D341Med (cell line): Measurements from ENCODE around the gene TENM4.

Source experiments
- DNase-seq: peaks from one replicate; pipeline ENCODE4 v3.0.0; 2012; ENCODE audit warnings: low spot score

TENM4 gene

GRCh38 chr11:79119491-79120284 is 321.1 kb downstream of the TENM4 start:
- peak; percentile 45 for DNase-seq

GRCh38 chr11:79117488-79117887 is 323.3 kb downstream of the TENM4 start:
- no peak for DNase-seq

- no peak for DNase-seq
Observed at GRCh38 chr11:79116600-79116999, 324.2 kb downstream of the TENM4 start.

GRCh38 chr11:79113054-79113690 is 327.7 kb downstream of the TENM4 start:
- DNase-seq, result no peak

- DNase-seq, result no peak
Observed at GRCh38 chr11:79110796-79111195, 330.0 kb downstream of the TENM4 start.

- DNase-seq, result no peak
Observed at GRCh38 chr11:79110321-79110720, 330.5 kb downstream of the TENM4 start.

GRCh38 chr11:79108851-79109250 is 332.0 kb downstream of the TENM4 start:
- no peak for DNase-seq

GRCh38 chr11:79102840-79103239 is 338.0 kb downstream of the TENM4 start:
- DNase-seq, result no peak

- no peak for DNase-seq
Observed at GRCh38 chr11:79101656-79102055, 339.2 kb downstream of the TENM4 start.

- peak; percentile 58 for DNase-seq
Observed at GRCh38 chr11:79100093-79100910, 340.5 kb downstream of the TENM4 start.

- DNase-seq, result no peak
Observed at GRCh38 chr11:79098146-79098545, 342.7 kb downstream of the TENM4 start.

- no peak for DNase-seq
Observed at GRCh38 chr11:79097246-79097875, 343.5 kb downstream of the TENM4 start.

GRCh38 chr11:79095424-79095823 is 345.4 kb downstream of the TENM4 start:
- DNase-seq, result no peak

- DNase-seq, result no peak
Observed at GRCh38 chr11:79094616-79095015, 346.2 kb downstream of the TENM4 start.

GRCh38 chr11:79092791-79093353 is 348.0 kb downstream of the TENM4 start:
- no peak for DNase-seq

GRCh38 chr11:79090191-79090705 is 350.6 kb downstream of the TENM4 start:
- DNase-seq, result no peak

GRCh38 chr11:79089601-79090000 is 351.2 kb downstream of the TENM4 start:
- no peak for DNase-seq

- DNase-seq, result no peak
Observed at GRCh38 chr11:79088967-79089366, 351.9 kb downstream of the TENM4 start.

- no peak for DNase-seq
Observed at GRCh38 chr11:79087961-79088318, 352.9 kb downstream of the TENM4 start.

GRCh38 chr11:79087238-79087960 is 353.4 kb downstream of the TENM4 start:
- no peak for DNase-seq

- DNase-seq, result no peak
Observed at GRCh38 chr11:79086056-79086455, 354.8 kb downstream of the TENM4 start.
